Astrocyte (in vitro differentiated cells and primary cell): ENCODE results near the gene SULF2.

Experiments
- EZH2 ChIP-seq: IDR thresholded peaks from 2 replicates; pipeline ENCODE4 v1.6.1; 2012; ENCODE audit warnings: mild to moderate bottlenecking, low read length, inconsistent platforms; ENCODE audit not compliant: insufficient read depth
- TF ChIP-seq, protein P1 (sequence below): IDR thresholded peaks from 2 replicates; pipeline ENCODE4 v1.5.1; 2011; ENCODE audit warnings: low read depth, mild to moderate bottlenecking, inconsistent platforms, low read length, moderate library complexity; ENCODE audit not compliant: insufficient read depth

DNA sequence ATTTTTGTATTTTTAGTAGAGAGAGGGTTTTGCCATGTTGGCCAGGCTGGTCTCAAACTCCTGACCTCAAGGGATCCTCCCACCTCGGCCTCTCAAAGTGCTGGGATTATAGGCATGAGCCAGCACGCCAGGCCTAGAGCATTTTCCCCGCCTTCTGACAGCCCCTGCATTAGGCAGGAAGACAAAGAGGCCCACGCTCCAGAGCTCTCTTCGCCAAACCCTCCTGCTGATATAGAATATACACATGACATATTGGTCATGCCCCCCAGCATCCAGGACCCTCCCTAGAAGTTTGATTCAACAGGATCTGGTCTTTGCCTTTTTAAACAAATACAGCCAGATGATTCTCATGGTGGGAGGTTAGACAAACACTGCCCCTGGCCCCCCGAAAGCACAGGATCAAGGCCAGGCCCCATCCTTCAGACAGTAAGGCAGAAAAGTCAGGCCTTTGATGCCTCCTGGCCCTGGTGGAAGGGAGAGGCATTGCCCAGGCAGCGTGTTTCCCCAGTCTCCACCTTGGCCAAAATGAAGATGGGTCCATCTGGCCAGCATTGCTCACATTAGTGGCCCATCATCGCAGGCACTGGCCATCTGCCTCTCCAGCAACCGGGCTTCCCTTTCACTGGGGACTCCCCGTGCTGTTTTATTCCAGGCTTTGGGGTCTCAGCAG is 4.4 kb downstream of the SULF2 start:
- TF ChIP-seq, protein P1, sequence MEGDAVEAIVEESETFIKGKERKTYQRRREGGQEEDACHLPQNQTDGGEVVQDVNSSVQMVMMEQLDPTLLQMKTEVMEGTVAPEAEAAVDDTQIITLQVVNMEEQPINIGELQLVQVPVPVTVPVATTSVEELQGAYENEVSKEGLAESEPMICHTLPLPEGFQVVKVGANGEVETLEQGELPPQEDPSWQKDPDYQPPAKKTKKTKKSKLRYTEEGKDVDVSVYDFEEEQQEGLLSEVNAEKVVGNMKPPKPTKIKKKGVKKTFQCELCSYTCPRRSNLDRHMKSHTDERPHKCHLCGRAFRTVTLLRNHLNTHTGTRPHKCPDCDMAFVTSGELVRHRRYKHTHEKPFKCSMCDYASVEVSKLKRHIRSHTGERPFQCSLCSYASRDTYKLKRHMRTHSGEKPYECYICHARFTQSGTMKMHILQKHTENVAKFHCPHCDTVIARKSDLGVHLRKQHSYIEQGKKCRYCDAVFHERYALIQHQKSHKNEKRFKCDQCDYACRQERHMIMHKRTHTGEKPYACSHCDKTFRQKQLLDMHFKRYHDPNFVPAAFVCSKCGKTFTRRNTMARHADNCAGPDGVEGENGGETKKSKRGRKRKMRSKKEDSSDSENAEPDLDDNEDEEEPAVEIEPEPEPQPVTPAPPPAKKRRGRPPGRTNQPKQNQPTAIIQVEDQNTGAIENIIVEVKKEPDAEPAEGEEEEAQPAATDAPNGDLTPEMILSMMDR, result no peak
- TF ChIP-seq EZH2, result no peak
